WTC11 (cell line): ENCODE data around the gene FCGR3A. TPM values are rescaled to one million over a fixed set of nuclear protein-coding genes. Genes with fewer than 3 reads are reported as not detected.

Experiments
- ATAC-seq: fragments of 200-7000 bp; cut with Tn5 transposase; 2 replicates; pipeline ENCODE4 v1.10.0; 2021; ENCODE audit warnings: mild to moderate bottlenecking, moderate library complexity
- CTCF ChIA-PET: fragments of 300-600 bp; sonication (Branson Sonifier 250); formaldehyde crosslinking; loops from one replicate; lab custom pipeline; 2021; ENCODE audit warnings: antibody characterized with exemption; lab: Charles Lee
- POLR2A ChIA-PET: fragments of 350-600 bp; sonication (Branson Sonifier 250); formaldehyde crosslinking; loops from one replicate; lab custom pipeline; 2021; ENCODE audit warnings: antibody characterized with exemption; lab: Charles Lee
- DNase-seq: peaks from one replicate; pipeline ENCODE4 v3.0.0; 2021; ENCODE audit warnings: low spot score
- H3K27ac Mint-ChIP-seq: 2 replicates; pipeline ENCODE4 v1.8.0; 2021; ENCODE audit warnings: mixed read lengths
- H3K27me3 Mint-ChIP-seq: 2 replicates; pipeline ENCODE4 v1.8.0; 2021; ENCODE audit warnings: low read depth, mild to moderate bottlenecking, moderate library complexity, mixed read lengths
- H3K36me3 Mint-ChIP-seq: 2 replicates; pipeline ENCODE4 v1.8.0; 2021; ENCODE audit warnings: mixed read lengths
- H3K4me1 Mint-ChIP-seq: 2 replicates; pipeline ENCODE4 v1.8.0; 2022; ENCODE audit warnings: mixed read lengths
- H3K4me3 Mint-ChIP-seq: 2 replicates; pipeline ENCODE4 v1.8.0; 2021; ENCODE audit warnings: mild to moderate bottlenecking, moderate library complexity, mixed read lengths
- H3K9me3 Mint-ChIP-seq: 2 replicates; pipeline ENCODE4 v1.8.0; 2021; ENCODE audit warnings: mixed read lengths
- FOXJ3 ChIP-seq: sonication (generic); formaldehyde crosslinking; IDR thresholded peaks from 2 replicates; pipeline ENCODE4 v1.9.0; 2021; ENCODE audit warnings: missing genetic modification reagents, mild to moderate bottlenecking, borderline replicate concordance
- PRRX2 ChIP-seq: fragments of 250-450 bp; sonication (Bioruptor Pico); IDR thresholded peaks from 2 replicates; pipeline ENCODE4 v1.8.0; 2021; ENCODE audit warnings: mild to moderate bottlenecking
- ZNF396 ChIP-seq: fragments of 250-450 bp; sonication (Bioruptor Pico); IDR thresholded peaks from 2 replicates; pipeline ENCODE4 v1.8.0; 2021; ENCODE audit warnings: mild to moderate bottlenecking, moderate library complexity, borderline replicate concordance
- ZNF425 ChIP-seq: fragments of 250-450 bp; sonication (Bioruptor Pico); conservative IDR thresholded peaks from 2 replicates; pipeline ENCODE4 v1.9.0; 2021; ENCODE audit warnings: mild to moderate bottlenecking
- total RNA-seq: library from RNA; stranded (reverse); gene quantifications from 3 replicates; pipeline ENCODE4 v1.2.3, GENCODE V29; 2021
- TF ChIP-seq, protein P1 (sequence below): sonication (generic); formaldehyde crosslinking; conservative IDR thresholded peaks from 2 replicates; pipeline ENCODE4 v1.8.1; 2022; ENCODE audit warnings: mild to moderate bottlenecking, missing genetic modification reagents

FCGR3A gene
- total RNA-seq, 1 experiment from 2014 or later: 0.11 TPM

DNA sequence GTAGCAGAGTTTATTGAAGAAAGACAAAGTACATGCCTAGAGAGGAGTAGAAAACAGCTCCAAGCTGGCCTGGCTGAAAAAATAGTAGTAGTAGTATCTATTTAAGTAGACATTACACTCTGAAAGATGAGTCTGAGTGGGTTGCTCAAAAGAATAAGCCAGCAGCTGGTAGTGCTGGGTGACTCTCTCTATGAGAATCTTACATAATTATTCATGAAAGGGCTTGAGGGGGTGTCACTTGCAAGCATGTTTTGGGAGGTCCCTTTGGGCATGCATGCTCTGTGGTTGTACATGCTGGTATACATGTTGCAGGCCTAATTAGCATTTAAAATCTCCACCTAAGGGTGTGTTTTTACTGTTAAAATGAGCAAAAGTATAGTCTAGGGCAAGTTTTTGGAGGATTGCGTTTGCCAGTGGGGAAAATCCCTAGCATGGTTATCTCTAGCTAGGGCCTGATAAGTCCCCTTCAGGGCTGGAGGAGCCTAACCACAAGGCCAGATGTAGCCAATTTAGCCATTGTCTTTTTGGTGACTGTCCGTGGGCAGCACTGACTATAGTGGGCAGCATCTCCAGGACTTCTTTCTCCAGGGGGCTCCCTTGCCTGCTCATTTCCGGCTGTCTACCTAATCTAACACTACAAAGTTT, 55.4 kb downstream of the FCGR3A start:
- CTCF ChIA-PET: no interaction called here
- no peak for ATAC-seq
- DNase-seq: no peak
- Mint-ChIP-seq H3K27me3 (peaks cover 13% of the 10 kb centered on the region), H3K27ac (no peak overlapping the region), H3K4me3 (no peak overlapping the region), H3K4me1 (no peaks in the 10 kb centered on the region), H3K36me3 (no peaks in the 10 kb centered on the region), H3K9me3 (no peaks in the 10 kb centered on the region)
- POLR2A ChIA-PET: no interaction called here
- TF ChIP-seq FOXJ3 (CRISPR knock-in tag) (no peak), PRRX2 (CRISPR knock-in tag) (no peak), ZNF425 (CRISPR knock-in tag) (no peak)

DNA sequence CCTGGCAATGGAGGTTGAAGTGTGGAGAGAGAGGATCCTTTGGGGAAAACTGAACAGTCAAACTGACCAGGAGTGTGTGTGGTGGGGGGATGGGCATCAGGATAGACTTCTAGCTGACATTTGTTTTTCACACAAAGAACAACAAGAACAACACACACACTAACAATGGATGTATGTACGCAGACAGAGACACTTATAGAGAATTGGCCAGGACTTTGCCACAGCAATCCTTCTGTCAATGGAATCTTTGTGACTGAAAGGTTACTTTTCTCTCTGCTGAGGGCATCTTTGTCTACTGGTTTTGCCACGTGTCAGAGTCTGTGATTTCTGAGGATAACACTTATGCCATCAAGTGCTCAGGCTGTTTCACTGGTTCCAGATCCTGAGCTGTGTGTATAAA, 56.8 kb downstream of the FCGR3A start:
- TF ChIP-seq, protein P1, sequence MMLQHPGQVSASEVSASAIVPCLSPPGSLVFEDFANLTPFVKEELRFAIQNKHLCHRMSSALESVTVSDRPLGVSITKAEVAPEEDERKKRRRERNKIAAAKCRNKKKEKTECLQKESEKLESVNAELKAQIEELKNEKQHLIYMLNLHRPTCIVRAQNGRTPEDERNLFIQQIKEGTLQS (CRISPR knock-in tag): no peak
- no peak for TF ChIP-seq ZNF396 (CRISPR knock-in tag)
- Mint-ChIP-seq H3K4me3 (no peak overlapping the region), H3K27me3 (peaks cover 18% of the 10 kb centered on the region), H3K27ac (no peak overlapping the region), H3K36me3 (no peaks in the 10 kb centered on the region), H3K4me1 (peaks cover 1% of the 10 kb centered on the region; the same call in 1 of the 2 replicates), H3K9me3 (no peaks in the 10 kb centered on the region)
- ATAC-seq (no peak), DNase-seq (no peak)
- ChIA-PET CTCF (no interaction called here), POLR2A (no interaction called here)

Other genes starting within 250 kb of the FCGR3A start
- gene MPZ, start 239.8 kb downstream of the FCGR3A start, total RNA-seq: 3.2 to 5.5 TPM (median 5.2 TPM) in 3 replicates
- gene SDHC, start 235.4 kb downstream of the FCGR3A start, total RNA-seq: 193 to 207 TPM (median 196 TPM) in 3 replicates
- not detected in 3 replicates for gene CFAP126, start 181.9 kb downstream of the FCGR3A start, total RNA-seq
- 0.74 to 1.1 TPM (median 0.80 TPM) in 3 replicates for gene FCGR2A, start 44.4 kb downstream of the FCGR3A start, total RNA-seq
- gene HSPA6, start 25.3 kb downstream of the FCGR3A start, total RNA-seq: 0.16 to 0.22 TPM in 2 of 3 replicates, not detected in the other
- gene FCGR3B, start 81.4 kb upstream of the FCGR3A start, total RNA-seq: not detected in 3 replicates
- 0.09 to 0.11 TPM in 2 of 3 replicates, not detected in the other for gene FCGR2B, start 113.3 kb upstream of the FCGR3A start, total RNA-seq
- 0.11 to 0.25 TPM (median 0.15 TPM) in 3 replicates for gene FCRLA, start 157.4 kb upstream of the FCGR3A start, total RNA-seq
- 0.16 to 0.50 TPM (median 0.37 TPM) in 3 replicates for gene FCRLB, start 171.7 kb upstream of the FCGR3A start, total RNA-seq
- 24.5 to 29.4 TPM (median 27.6 TPM) in 3 replicates for gene DUSP12, start 200.0 kb upstream of the FCGR3A start, total RNA-seq
- 10.6 to 13.9 TPM (median 13.7 TPM) in 3 replicates for gene ATF6, start 216.5 kb upstream of the FCGR3A start, total RNA-seq